HG02840 (cell line): ENCODE data around the gene DALRD3.

ENCODE experiments used
- ATAC-seq: cut with Tn5 transposase; IDR thresholded peaks from one replicate; pipeline ENCODE4 v1.9.1; 2021; ENCODE audit warnings: mild to moderate bottlenecking, moderate library complexity, moderate number of reproducible peaks; ENCODE audit not compliant: unreplicated experiment, low FRiP score

Gene DALRD3

GRCh38 chr3:48984663-48985062, 33.7 kb downstream of the DALRD3 start:
- no peak for ATAC-seq

- no peak for ATAC-seq
These were observed 35.3 kb downstream of the DALRD3 start for GRCh38 chr3:48983096-48983495.

GRCh38 chr3:48982686-48983085, 35.7 kb downstream of the DALRD3 start:
- no peak for ATAC-seq

- ATAC-seq = no peak
These were observed 36.4 kb downstream of the DALRD3 start for GRCh38 chr3:48982016-48982415.

- ATAC-seq = no peak
These were observed 38.1 kb downstream of the DALRD3 start for GRCh38 chr3:48980295-48980694.

GRCh38 chr3:48979451-48979850, 38.9 kb downstream of the DALRD3 start:
- ATAC-seq = no peak

- ATAC-seq = no peak
These were observed 44.1 kb downstream of the DALRD3 start for GRCh38 chr3:48974076-48974864.

- ATAC-seq = no peak
These were observed 47.8 kb downstream of the DALRD3 start for GRCh38 chr3:48970586-48970985.

GRCh38 chr3:48966876-48967361, 51.5 kb downstream of the DALRD3 start:
- no peak for ATAC-seq

GRCh38 chr3:48966367-48966766, 52.0 kb downstream of the DALRD3 start:
- no peak for ATAC-seq
